ENCODE data around the gene PTPRN2. TPM values are rescaled to one million over a fixed set of nuclear protein-coding genes. Genes with fewer than 3 reads are reported as not detected.

Gene PTPRN2
- total and polyA plus RNA-seq, 7 donors, result 3.2 to 7.1 (median 5.5) TPM

DNA sequence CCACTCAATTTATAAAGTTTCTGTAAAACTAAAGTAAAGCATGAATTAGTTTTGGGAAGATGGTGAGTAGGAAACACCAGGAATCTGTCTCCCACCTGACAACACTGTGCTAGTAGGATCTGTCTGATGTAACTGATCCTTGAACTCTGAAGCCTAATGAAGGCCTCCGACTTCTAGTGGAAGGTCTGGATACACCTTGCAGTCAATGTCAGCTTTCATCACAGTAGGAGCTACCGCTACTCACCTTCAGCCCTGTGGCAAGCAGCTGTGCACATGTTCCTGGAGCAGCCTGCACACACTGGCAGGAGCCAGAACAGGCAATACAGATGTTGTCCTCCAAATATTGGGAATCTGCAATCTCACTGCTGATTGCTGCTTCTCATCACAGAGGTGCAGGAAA lies 471.4 kb downstream of the PTPRN2 start:
- H3K36me3 ChIP-seq, result no peaks in the 10 kb centered on the region
- 89% methylated on average over 2 of the region's 2 CpGs for WGBS, 2 donors

DNA sequence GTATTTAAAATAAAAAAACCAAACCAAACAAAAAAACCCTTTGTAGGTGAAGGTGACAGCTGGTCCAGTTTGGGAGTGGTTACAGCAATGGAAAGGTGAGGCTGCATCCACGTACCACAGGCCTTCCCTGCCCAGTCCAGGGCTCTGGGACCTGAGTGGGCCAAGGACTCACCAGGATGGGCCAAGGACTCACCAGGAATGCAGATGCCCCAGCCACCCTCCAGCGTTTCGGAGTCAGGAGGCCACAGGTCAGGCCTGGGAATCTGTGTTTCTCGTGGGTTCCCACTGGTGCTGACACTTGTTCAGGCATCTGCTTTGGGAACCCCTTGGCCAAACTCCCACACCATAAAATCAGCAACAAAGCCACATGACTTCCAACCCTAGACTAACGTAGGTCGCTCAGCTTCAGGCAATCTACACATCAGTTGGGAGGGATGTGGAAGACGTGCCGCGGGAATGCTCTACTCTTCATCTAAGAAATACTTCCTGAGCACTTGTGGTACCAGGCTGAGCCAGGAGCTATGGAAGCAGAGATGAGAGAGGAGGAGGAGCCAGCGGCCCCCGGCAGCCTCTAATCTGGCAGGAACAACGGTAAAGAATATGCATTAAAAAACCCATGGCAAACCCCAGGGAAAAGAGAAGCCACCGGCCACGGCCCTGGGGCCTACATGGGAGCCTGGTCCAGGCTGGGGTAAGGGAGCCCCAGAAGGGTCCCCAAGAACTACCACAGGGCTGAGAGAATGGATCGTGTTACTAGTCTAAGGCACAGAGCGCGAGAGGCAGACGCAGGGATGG lies 473.4 kb downstream of the PTPRN2 start:
- H3K4me3 ChIP-seq, result no peak overlapping the region
- H3K27me3 ChIP-seq, result no peaks in the 10 kb centered on the region
- TF ChIP-seq, protein P1, sequence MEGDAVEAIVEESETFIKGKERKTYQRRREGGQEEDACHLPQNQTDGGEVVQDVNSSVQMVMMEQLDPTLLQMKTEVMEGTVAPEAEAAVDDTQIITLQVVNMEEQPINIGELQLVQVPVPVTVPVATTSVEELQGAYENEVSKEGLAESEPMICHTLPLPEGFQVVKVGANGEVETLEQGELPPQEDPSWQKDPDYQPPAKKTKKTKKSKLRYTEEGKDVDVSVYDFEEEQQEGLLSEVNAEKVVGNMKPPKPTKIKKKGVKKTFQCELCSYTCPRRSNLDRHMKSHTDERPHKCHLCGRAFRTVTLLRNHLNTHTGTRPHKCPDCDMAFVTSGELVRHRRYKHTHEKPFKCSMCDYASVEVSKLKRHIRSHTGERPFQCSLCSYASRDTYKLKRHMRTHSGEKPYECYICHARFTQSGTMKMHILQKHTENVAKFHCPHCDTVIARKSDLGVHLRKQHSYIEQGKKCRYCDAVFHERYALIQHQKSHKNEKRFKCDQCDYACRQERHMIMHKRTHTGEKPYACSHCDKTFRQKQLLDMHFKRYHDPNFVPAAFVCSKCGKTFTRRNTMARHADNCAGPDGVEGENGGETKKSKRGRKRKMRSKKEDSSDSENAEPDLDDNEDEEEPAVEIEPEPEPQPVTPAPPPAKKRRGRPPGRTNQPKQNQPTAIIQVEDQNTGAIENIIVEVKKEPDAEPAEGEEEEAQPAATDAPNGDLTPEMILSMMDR (IDR thresholded peaks at IDR 0.05), result no peak
- no peak for TF ChIP-seq EP300 (IDR thresholded peaks at IDR 0.05)
- no peak for TF ChIP-seq POLR2AphosphoS5 (IDR thresholded peaks at IDR 0.05)
- TF ChIP-seq POLR2A (IDR thresholded peaks at IDR 0.05), result no peak
- WGBS, 2 donors, result 91 to 94% methylated on average over 18 of the region's 18 CpGs
- no peaks in the 10 kb centered on the region for H3K4me1 ChIP-seq
- H3K9me3 ChIP-seq, result peaks cover 0 to 9% (median 4%) of the 10 kb centered on the region in 4 donors
- intact Hi-C loops (cut with DNase I), result no loop called here
- no peaks in the 10 kb centered on the region for H3K36me3 ChIP-seq
- no peak for DNase-seq
- H3K27ac ChIP-seq, result no peak overlapping the region

More for the DNA sequence above, 471.4 kb downstream of the PTPRN2 start:
- H3K9me3 ChIP-seq, result peaks cover 0 to 9% (median 6%) of the 10 kb centered on the region in 4 donors
- H3K27me3 ChIP-seq, result no peaks in the 10 kb centered on the region
- intact Hi-C loops (cut with DNase I), result no loop called here
- H3K4me1 ChIP-seq, result no peaks in the 10 kb centered on the region
- TF ChIP-seq POLR2A (IDR thresholded peaks at IDR 0.05), result no peak
- no peak for TF ChIP-seq POLR2AphosphoS5 (IDR thresholded peaks at IDR 0.05)
- no peak for TF ChIP-seq EP300 (IDR thresholded peaks at IDR 0.05)
- no peak overlapping the region for H3K4me3 ChIP-seq
- DNase-seq, result no peak
- no peak overlapping the region for H3K27ac ChIP-seq

DNA sequence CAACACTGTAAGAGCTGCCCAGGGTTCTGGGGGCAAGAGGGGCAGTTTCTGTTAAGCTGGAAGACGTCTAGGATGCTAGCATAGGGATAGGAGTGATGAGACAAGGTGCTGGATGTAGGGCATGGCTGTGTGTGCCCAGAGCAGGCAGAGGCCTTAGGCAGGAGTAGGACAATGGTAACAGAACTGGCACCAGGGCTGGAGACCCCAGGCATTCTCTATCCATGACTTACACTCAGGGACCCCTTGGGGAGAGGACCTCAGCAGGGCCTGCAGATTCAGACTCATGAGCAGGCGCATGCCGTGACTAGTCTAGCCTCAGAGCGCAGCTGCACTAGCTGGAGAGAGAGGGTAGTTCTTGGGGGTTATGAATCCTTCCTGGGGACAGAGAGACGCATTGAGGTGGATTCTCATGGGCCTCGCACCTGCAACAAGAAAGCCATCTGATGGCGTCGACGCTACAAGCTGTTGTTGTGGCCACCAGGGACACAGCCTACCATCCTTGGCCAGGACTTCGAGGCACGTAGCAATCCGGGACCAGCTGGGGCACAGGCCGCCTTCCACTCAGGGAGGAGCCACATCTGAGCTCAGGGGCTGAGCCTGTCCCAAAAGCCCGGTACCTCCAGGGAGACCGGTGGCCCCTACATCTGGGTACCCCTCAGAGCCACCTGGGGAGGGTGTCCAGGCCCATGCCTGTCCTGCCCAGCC lies 474.1 kb downstream of the PTPRN2 start:
- TF ChIP-seq, protein P1 (IDR thresholded peaks at IDR 0.05), result no peak
- TF ChIP-seq POLR2AphosphoS5 (IDR thresholded peaks at IDR 0.05), result no peak
- TF ChIP-seq POLR2A (IDR thresholded peaks at IDR 0.05), result no peak
- no peak for TF ChIP-seq EP300 (IDR thresholded peaks at IDR 0.05)
- intact Hi-C loops (cut with DNase I), result no loop called here
- peaks cover 0 to 8% (median 4%) of the 10 kb centered on the region in 4 donors for H3K9me3 ChIP-seq
- 94 to 95% methylated on average over 15 of the region's 15 CpGs for WGBS, 2 donors
- H3K27ac ChIP-seq, result no peak overlapping the region
- no peaks in the 10 kb centered on the region for H3K27me3 ChIP-seq
- no peak overlapping the region for H3K4me3 ChIP-seq
- no peaks in the 10 kb centered on the region for H3K4me1 ChIP-seq
- DNase-seq, result no peak
- no peaks in the 10 kb centered on the region for H3K36me3 ChIP-seq

DNA sequence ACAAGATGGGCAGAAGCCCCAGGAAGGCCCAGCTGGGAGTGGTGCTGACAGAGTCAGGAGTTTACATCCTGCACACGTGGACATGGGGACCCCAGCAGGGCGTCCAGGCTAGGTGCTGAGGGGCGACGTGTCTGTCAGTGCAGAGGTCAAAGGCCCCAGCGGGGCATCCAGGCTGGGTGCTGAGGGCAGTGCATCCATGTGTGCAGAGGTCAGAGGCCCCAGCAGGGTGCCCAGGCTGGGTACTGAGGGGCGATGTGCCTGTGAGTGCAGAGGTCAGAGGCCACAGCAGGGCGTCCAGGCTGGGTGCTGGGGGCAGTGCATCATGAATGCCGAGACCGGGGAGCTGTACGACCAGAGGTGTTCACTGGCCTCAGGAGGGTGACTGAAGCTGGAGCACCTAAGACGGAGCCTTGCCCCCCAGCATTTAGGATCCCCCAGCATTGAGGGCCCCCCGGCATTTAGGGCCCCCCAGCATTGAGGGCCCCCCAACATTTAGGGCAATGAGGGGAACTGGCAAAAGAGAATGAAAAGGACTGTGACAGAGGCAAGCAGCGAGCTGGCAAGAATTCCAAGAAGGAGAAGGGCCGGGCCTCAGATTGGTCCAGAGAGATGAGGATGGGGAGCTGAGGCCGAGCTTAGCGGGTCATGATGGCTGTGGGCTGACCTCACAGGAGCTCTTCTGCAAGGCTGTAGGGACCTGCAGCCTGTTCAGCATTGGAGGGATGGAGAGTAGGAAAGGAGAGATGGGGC lies 474.9 kb downstream of the PTPRN2 start:
- peaks cover 0 to 7% (median 0%) of the 10 kb centered on the region in 3 donors for H3K27me3 ChIP-seq
- no peak overlapping the region for H3K27ac ChIP-seq
- no peaks in the 10 kb centered on the region for H3K36me3 ChIP-seq
- DNase-seq, result no peak
- TF ChIP-seq, protein P1 (IDR thresholded peaks at IDR 0.05), result no peak
- TF ChIP-seq EP300 (IDR thresholded peaks at IDR 0.05) (no peak), POLR2A (IDR thresholded peaks at IDR 0.05) (no peak), POLR2AphosphoS5 (IDR thresholded peaks at IDR 0.05) (no peak)
- H3K9me3 ChIP-seq, result peaks cover 0 to 5% (median 4%) of the 10 kb centered on the region in 4 donors
- H3K4me1 ChIP-seq, result no peaks in the 10 kb centered on the region
- H3K4me3 ChIP-seq, result no peak overlapping the region
- intact Hi-C loops (cut with DNase I), result no loop called here
- WGBS, 2 donors, result 93 to 95% methylated on average over 16 of the region's 16 CpGs

All from sigmoid colon (tissue), 7 donors.